Ascending aorta (tissue), 2 donors: ENCODE measurements around the gene GNG10. TPM values are rescaled to one million over a fixed set of nuclear protein-coding genes. Genes with fewer than 3 reads are reported as not detected.

ENCODE experiments used
- DNase-seq, 2 donors: peaks; one replicate each; pipeline ENCODE4 v3.0.0-alpha.2; 2019; ENCODE audit warnings: low spot score in 2 of 2
- H3K27ac ChIP-seq, 2 donors: fragments of 200-600 bp; sonication (generic); one replicate each; pipeline ENCODE4 v1.5.1; 2016 to 2017; ENCODE audit warnings: mild to moderate bottlenecking in 1 of 2
- H3K27me3 ChIP-seq: fragments of 200-600 bp; sonication (generic); one replicate; pipeline ENCODE4 v1.5.1; 2017
- H3K36me3 ChIP-seq, 2 donors: fragments of 200-600 bp; sonication (generic); one replicate each; pipeline ENCODE4 v1.5.1; 2016
- H3K4me1 ChIP-seq, 2 donors: fragments of 200-600 bp; sonication (generic); one replicate each; pipeline ENCODE4 v1.5.1; 2016 to 2017; ENCODE audit warnings: mild to moderate bottlenecking in 1 of 2
- H3K4me3 ChIP-seq, 2 donors: fragments of 200-600 bp; sonication (generic); one replicate each; pipeline ENCODE4 v1.5.1; 2016 to 2017; ENCODE audit warnings: mild to moderate bottlenecking in 1 of 2
- H3K9me3 ChIP-seq, 2 donors: fragments of 200-600 bp; sonication (generic); one replicate each; pipeline ENCODE4 v1.5.1; 2016
- CTCF ChIP-seq, 3 experiments: fragments of 200-600 bp in 2 of 3; fragments of 450-650 bp in 1 of 3; sonication (generic) in 2 of 3; IDR thresholded peaks; one replicate each; pipeline ENCODE4 v1.5.1; 2016 to 2019; ENCODE audit warnings: antibody characterized with exemption in 3 of 3, mild to moderate bottlenecking in 1 of 3, moderate library complexity in 1 of 3
- intact Hi-C: fragments of 100-400 bp; cut with DNase I; formaldehyde crosslinking; loops from one replicate; pipeline ENCODE4 v1.15.1; 2023
- total RNA-seq: library from RNA; depleted of rRNA; stranded (reverse); fragments of >200 nt; gene quantifications from one replicate; pipeline ENCODE4 v1.1.0, GENCODE V29; 2016

GNG10 gene
- total RNA-seq, 1 donor from 2014 or later, result 23.8 TPM

GRCh38 chr9:111644195-111644772, 17.1 kb upstream of the GNG10 start:
- no peaks in the 10 kb centered on the region for H3K27me3 ChIP-seq
- no peaks in the 10 kb centered on the region for H3K9me3 ChIP-seq
- H3K4me1 ChIP-seq, result no peaks in the 10 kb centered on the region
- no peak overlapping the region for H3K27ac ChIP-seq
- no peak for DNase-seq
- TF ChIP-seq CTCF (IDR thresholded peaks at IDR 0.05), result no peak
- intact Hi-C loops, result no loop called here
- no peak overlapping the region for H3K4me3 ChIP-seq
- H3K36me3 ChIP-seq, result peaks cover 3 to 15% of the 10 kb centered on the region in 2 donors

GRCh38 chr9:111645806-111646205, 15.6 kb upstream of the GNG10 start:
- H3K9me3 ChIP-seq, result no peaks in the 10 kb centered on the region
- H3K4me1 ChIP-seq, result no peaks in the 10 kb centered on the region
- H3K27me3 ChIP-seq, result no peaks in the 10 kb centered on the region
- H3K27ac ChIP-seq, result no peak overlapping the region
- no peak for TF ChIP-seq CTCF (IDR thresholded peaks at IDR 0.05)
- no peak overlapping the region for H3K4me3 ChIP-seq
- peaks cover 3 to 19% of the 10 kb centered on the region in 2 donors for H3K36me3 ChIP-seq
- DNase-seq, result no peak
- intact Hi-C loops, result no loop called here

- no peak overlapping the region for H3K4me3 ChIP-seq
- DNase-seq, result no peak
- TF ChIP-seq CTCF (IDR thresholded peaks at IDR 0.05), result no peak
- peaks cover 3 to 19% of the 10 kb centered on the region in 2 donors for H3K36me3 ChIP-seq
- H3K27me3 ChIP-seq, result no peaks in the 10 kb centered on the region
- H3K4me1 ChIP-seq, result no peaks in the 10 kb centered on the region
- no peaks in the 10 kb centered on the region for H3K9me3 ChIP-seq
- no peak overlapping the region for H3K27ac ChIP-seq
- intact Hi-C loops, result no loop called here
Measured at GRCh38 chr9:111646417-111646816, 15.0 kb upstream of the GNG10 start.

GRCh38 chr9:111648066-111648465, 13.3 kb upstream of the GNG10 start:
- intact Hi-C loops, result no loop called here
- Histone ChIP-seq H3K36me3 (peaks cover 3 to 19% of the 10 kb centered on the region in 2 donors), H3K4me1 (no peaks in the 10 kb centered on the region), H3K4me3 (no peak overlapping the region), H3K27me3 (no peaks in the 10 kb centered on the region), H3K27ac (no peak overlapping the region), H3K9me3 (no peaks in the 10 kb centered on the region)
- DNase-seq, result no peak
- no peak for TF ChIP-seq CTCF (IDR thresholded peaks at IDR 0.05)

GRCh38 chr9:111649016-111649415, 12.4 kb upstream of the GNG10 start:
- Histone ChIP-seq H3K9me3 (no peaks in the 10 kb centered on the region), H3K4me1 (no peaks in the 10 kb centered on the region), H3K27me3 (no peaks in the 10 kb centered on the region), H3K27ac (no peak overlapping the region), H3K4me3 (no peak overlapping the region), H3K36me3 (peaks cover 3 to 25% of the 10 kb centered on the region in 2 donors)
- intact Hi-C loops, result no loop called here
- no peak for TF ChIP-seq CTCF (IDR thresholded peaks at IDR 0.05)
- no peak for DNase-seq

- Histone ChIP-seq H3K4me1 (no peaks in the 10 kb centered on the region), H3K27me3 (no peaks in the 10 kb centered on the region), H3K27ac (no peak overlapping the region), H3K36me3 (peaks cover 0 to 14% of the 10 kb centered on the region in 2 donors), H3K4me3 (no peak overlapping the region), H3K9me3 (no peaks in the 10 kb centered on the region)
- intact Hi-C loops, result no loop called here
- no peak for TF ChIP-seq CTCF (IDR thresholded peaks at IDR 0.05)
- no peak for DNase-seq
Measured at GRCh38 chr9:111657051-111657450, 4.4 kb upstream of the GNG10 start.
